ENCODE data around the gene HSPB1.
A peak's percentile ranks its signal among the peaks of the same experiment; 100 is the strongest.
"Not testable (repeated sequence)": the region's sequence is repeated elsewhere in the genome, so short reads cannot be mapped to it uniquely, and the experiment has no call there.

The HSPB1 gene

GRCh38 chr7:76310102-76310957 lies 7.9 kb downstream of the HSPB1 start:
- DNase-seq, result no peak

DNA sequence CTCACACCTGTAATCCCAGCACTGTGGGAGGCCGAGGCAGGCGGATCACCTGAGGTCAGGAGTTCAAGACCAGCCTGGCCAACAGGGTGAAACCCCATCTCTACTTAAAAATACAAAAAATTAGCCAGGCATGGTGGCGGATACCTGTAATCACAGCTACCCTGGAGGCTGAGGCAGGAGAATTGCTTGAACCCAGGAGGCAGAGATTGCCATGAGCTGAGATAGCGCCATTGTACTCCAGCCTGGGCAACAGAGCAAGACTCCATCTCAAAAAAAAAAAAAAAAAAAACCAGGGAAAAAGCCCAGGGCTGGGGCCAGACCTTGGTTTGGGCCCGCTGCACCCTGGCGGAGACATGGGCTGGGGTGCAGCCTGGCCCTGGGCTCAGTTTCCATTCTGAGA lies 9.4 kb downstream of the HSPB1 start:
- not testable (repeated sequence) for DNase-seq

DNA sequence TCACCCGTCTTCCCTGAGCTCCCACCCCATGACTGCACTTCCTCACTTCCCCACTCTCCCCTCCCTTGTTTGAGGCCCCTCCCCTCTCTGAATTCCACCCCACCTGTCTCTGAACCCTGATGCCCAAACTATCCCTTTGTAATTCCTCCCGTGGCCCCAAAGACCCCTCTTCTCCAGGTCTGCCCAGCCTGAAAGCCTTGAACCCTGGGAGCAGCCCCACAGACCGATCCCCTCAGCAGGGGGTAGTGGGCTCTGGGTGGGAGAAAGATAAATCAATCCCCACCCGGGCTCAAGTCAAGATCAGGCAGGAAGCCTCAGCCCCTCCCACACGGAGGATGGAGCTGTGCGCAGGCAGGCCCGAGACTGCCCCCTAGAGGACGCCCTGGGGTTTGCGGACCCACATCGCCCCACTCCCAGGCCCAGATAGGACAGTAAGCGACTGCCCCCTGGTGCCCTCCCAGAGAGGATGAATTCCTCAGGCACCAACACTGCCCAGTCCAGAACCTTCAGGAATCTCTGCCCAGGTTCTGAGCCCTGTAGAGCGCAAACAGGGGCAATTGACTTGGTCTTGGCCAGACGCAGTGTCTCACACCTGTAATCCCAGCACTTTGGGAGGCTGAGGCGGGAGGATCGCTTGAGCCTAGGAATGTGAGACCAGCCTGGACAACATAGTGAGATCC lies 11.7 kb downstream of the HSPB1 start:
- DNase-seq, result peak; percentile 81 to 82

GRCh38 chr7:76314740-76315139 lies 12.3 kb downstream of the HSPB1 start:
- not testable (repeated sequence) for DNase-seq

DNA sequence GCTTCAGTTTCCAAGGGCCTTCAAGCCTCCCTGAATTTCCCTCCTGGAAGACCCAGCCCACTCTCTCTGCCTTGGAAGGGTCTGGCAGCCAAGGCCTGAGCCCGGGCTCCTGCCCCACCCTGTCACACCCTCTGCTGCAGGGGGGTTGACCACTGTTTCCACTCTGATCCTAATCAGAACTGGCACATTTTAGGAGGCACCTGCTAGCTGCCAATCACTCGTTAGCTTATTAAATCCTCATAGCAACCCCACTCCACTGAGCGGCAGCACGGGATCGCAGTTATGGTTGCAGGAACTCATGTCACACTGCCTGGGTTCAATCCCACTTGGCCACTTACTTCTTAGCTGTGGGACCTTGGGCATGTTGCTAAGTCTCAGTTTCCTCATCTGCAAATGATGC lies 12.9 kb downstream of the HSPB1 start:
- peak in 1 of 2 experiments; percentile 10 for DNase-seq

- no peak for DNase-seq
These were observed 14.7 kb downstream of the HSPB1 start for GRCh38 chr7:76316984-76317781.

- peak; percentile 89 to 93 for DNase-seq
These were observed 15.5 kb downstream of the HSPB1 start for GRCh38 chr7:76317782-76318487.

- DNase-seq, result peak; percentile 83
These were observed 16.2 kb downstream of the HSPB1 start for GRCh38 chr7:76318488-76319353.

DNA sequence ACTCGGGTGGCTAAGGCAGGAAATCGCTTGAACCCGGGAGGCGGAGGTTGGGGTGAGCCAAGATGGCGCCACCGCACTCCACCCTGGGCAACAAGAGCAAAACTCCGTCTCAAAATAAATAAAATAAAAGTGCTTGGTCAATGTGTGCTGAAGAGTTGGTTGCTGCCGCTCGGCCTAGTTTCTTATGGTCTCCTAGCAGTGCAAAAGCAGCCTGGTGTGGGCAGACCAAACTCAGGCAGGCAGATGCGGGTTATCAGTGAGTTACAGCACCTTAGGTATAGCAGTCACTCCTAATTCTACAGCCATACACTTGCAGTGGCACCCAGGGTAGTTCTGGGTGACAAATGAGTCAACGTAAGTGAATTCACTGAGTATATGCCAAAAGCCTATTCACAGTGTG lies 22.6 kb downstream of the HSPB1 start:
- no peak for DNase-seq

GRCh38 chr7:76325811-76326210 lies 23.3 kb downstream of the HSPB1 start:
- no peak for DNase-seq

DNA sequence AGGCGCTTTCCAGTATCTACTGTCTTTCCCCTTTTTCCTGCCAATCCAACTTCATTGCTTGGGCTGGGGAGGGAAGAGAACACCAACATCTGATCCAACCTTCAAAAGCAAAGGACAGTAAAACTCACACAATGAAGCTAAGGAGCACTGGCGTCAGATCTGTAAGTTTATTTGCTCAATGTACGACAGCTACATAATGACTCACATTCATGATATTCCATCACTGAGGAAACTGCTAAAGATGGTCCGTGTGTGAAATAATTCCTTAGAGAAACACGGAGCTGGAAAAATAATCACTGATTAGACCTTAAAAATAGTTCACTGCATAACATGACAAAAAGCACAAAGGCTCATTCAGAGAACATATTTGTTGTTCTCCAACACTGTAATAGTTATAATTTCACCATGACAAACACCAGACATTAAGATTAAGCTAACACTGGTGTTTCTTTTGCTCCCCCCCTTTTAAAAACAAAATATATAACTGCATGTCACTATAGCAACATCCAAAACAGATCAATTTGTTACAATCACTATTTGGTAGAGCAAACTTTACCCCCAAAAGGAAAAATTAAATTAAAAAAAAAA lies 24.3 kb downstream of the HSPB1 start:
- DNase-seq, result no peak

- no peak for DNase-seq
These were observed 25.1 kb downstream of the HSPB1 start for GRCh38 chr7:76327610-76328009.

- DNase-seq, result no peak
These were observed 25.9 kb downstream of the HSPB1 start for GRCh38 chr7:76328389-76328788.

- DNase-seq, result no peak
These were observed 27.0 kb downstream of the HSPB1 start for GRCh38 chr7:76329479-76329878.

DNA sequence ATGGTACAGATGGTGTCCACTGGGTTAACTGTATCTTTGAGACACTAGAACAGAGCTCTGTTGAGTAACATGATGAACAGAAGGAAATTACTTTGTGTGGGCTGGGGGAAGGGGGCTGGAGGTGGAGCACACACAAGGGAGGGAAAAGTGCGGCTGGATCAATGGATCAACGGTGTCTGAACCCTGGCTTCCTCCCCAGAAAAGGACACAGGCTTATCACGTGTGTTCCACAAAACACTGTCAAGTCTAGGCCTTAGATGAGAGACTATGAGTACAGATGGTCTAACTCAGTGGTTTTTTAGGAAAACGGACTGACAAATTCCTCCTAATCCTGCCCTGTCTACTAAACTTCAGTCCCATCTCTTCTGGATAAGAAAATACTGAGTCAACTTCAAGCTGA lies 27.8 kb downstream of the HSPB1 start:
- DNase-seq, result no peak

DNA sequence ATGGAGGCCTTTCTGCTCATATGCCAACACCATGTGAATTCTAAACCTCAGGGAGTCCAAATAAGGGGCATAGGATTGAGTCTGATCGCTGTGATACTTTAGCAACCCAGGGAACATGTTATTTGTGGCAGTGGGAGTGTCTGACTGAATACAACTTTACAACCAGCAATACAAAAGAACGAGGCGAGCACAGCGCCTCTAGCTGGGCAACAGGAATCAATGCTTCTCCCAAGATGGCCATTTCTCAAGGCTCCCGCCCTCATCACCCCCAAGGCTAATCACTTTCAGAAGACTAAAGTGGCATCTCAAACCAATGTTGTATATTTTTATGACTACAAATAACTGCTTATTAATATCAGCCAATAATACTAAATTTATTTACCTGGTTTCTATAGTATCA lies 28.2 kb downstream of the HSPB1 start:
- no peak for DNase-seq

GRCh38 chr7:76332078-76332477 lies 29.6 kb downstream of the HSPB1 start:
- DNase-seq, result no peak

GRCh38 chr7:76333511-76334101 lies 31.1 kb downstream of the HSPB1 start:
- no peak for DNase-seq

- DNase-seq, result no peak
These were observed 32.0 kb downstream of the HSPB1 start for GRCh38 chr7:76334320-76334967.

- not testable (repeated sequence) for DNase-seq
These were observed 32.9 kb downstream of the HSPB1 start for GRCh38 chr7:76335417-76335816.

All from AML-193 (cell line).